T-helper 1 cell treated with Interleukin-12 subunit alpha and Interleukin-12 subunit beta and Interleukin-4 antibody, amounts not matched to agents 30 μg/mL and 1 μg/mL, for 36 hours (primary cell): Measurements from ENCODE around the gene OPRL1.
"Not testable (repeated sequence)": the region's sequence is repeated elsewhere in the genome, so short reads cannot be mapped to it uniquely, and the experiment has no call there.

ENCODE experiments used
- H3K27ac Mint-ChIP-seq: one replicate; pipeline ENCODE4 v1.8.0; 2021; ENCODE audit warnings: mild to moderate bottlenecking, mixed read lengths
- H3K27me3 Mint-ChIP-seq: one replicate; pipeline ENCODE4 v1.8.0; 2021; ENCODE audit warnings: low read depth, mixed read lengths
- H3K36me3 Mint-ChIP-seq: one replicate; pipeline ENCODE4 v1.8.0; 2021; ENCODE audit warnings: low read depth, mixed read lengths
- H3K4me1 Mint-ChIP-seq: one replicate; pipeline ENCODE4 v1.8.0; 2021; ENCODE audit warnings: low read depth, mixed read lengths
- H3K4me3 Mint-ChIP-seq: one replicate; pipeline ENCODE4 v1.8.0; 2021; ENCODE audit warnings: mild to moderate bottlenecking, moderate library complexity, mixed read lengths
- H3K9me3 Mint-ChIP-seq: one replicate; pipeline ENCODE4 v1.8.0; 2021; ENCODE audit warnings: mixed read lengths

Gene OPRL1

GRCh38 chr20:64078934-64079272 is 979 bp upstream of the OPRL1 start:
- Mint-ChIP-seq H3K27me3 (peaks cover 6% of the 10 kb centered on the region), H3K4me3 (peak overlapping the region; percentile 93), H3K36me3 (peaks cover 15% of the 10 kb centered on the region), H3K9me3 (no peaks in the 10 kb centered on the region), H3K4me1 (peaks cover 20% of the 10 kb centered on the region), H3K27ac (peak overlapping the region; percentile 84)

GRCh38 chr20:64079273-64080012 is 439 bp upstream of the OPRL1 start, which contains the start of gene RGS19:
Gene RGS19 (minus strand): TSS chr20:64079518. CDS start chr20:64076886, 2,632 bp downstream.
- peaks cover 20% of the 10 kb centered on the region for H3K4me1 Mint-ChIP-seq
- peak within 1 kb of the TSS; percentile 93 for H3K4me3 Mint-ChIP-seq
- peak within 1 kb of the TSS; percentile 84 for H3K27ac Mint-ChIP-seq
- peaks cover 11% of the 10 kb centered on the region for H3K36me3 Mint-ChIP-seq
- peaks cover 10% of the 10 kb centered on the region for H3K27me3 Mint-ChIP-seq
- no peaks in the 10 kb centered on the region for H3K9me3 Mint-ChIP-seq

GRCh38 chr20:64080813-64081623 is 1.1 kb downstream of the OPRL1 start:
- Mint-ChIP-seq H3K27ac (peak overlapping the region; percentile 20), H3K4me1 (peaks cover 20% of the 10 kb centered on the region), H3K9me3 (no peaks in the 10 kb centered on the region), H3K27me3 (peaks cover 25% of the 10 kb centered on the region), H3K36me3 (peaks cover 5% of the 10 kb centered on the region), H3K4me3 (peak overlapping the region; percentile 74)

- peak overlapping the region; percentile 44 for H3K4me3 Mint-ChIP-seq
Measured at GRCh38 chr20:64081624-64081964, 1.7 kb downstream of the OPRL1 start.

GRCh38 chr20:64082126-64082731 is 2.3 kb downstream of the OPRL1 start:
- peak overlapping the region; percentile 60 for H3K4me3 Mint-ChIP-seq
- peak overlapping the region; percentile 68 for H3K27ac Mint-ChIP-seq

More at GRCh38 chr20:64081624-64081964, 1.7 kb downstream of the OPRL1 start:
- Mint-ChIP-seq H3K9me3 (no peaks in the 10 kb centered on the region), H3K27ac (peak overlapping the region; percentile 38), H3K27me3 (peaks cover 31% of the 10 kb centered on the region), H3K36me3 (peaks cover 5% of the 10 kb centered on the region), H3K4me1 (peaks cover 20% of the 10 kb centered on the region)

GRCh38 chr20:64082820-64083377 is 3.0 kb downstream of the OPRL1 start:
- Mint-ChIP-seq H3K9me3 (no peaks in the 10 kb centered on the region), H3K4me1 (peaks cover 14% of the 10 kb centered on the region), H3K36me3 (peaks cover 2% of the 10 kb centered on the region), H3K27me3 (peaks cover 34% of the 10 kb centered on the region), H3K4me3 (peak overlapping the region; percentile 71), H3K27ac (no peak overlapping the region)

More at GRCh38 chr20:64082126-64082731, 2.3 kb downstream of the OPRL1 start:
- Mint-ChIP-seq H3K27me3 (peaks cover 34% of the 10 kb centered on the region), H3K36me3 (peaks cover 5% of the 10 kb centered on the region), H3K4me1 (peaks cover 17% of the 10 kb centered on the region), H3K9me3 (no peaks in the 10 kb centered on the region)

GRCh38 chr20:64083378-64083803 is 3.5 kb downstream of the OPRL1 start:
- Mint-ChIP-seq H3K4me1 (peaks cover 13% of the 10 kb centered on the region), H3K4me3 (peak overlapping the region; percentile 71), H3K9me3 (no peaks in the 10 kb centered on the region), H3K27me3 (peaks cover 37% of the 10 kb centered on the region), H3K27ac (no peak overlapping the region), H3K36me3 (peaks cover 2% of the 10 kb centered on the region)

GRCh38 chr20:64083804-64084684 is 4.2 kb downstream of the OPRL1 start, which contains the start of gene LKAAEAR1:
Gene LKAAEAR1 (minus strand): TSS chr20:64084398. CDS start chr20:64084219, 179 bp downstream.
- peak within 1 kb of the TSS; percentile 19 for H3K27ac Mint-ChIP-seq
- no peaks in the 10 kb centered on the region for H3K9me3 Mint-ChIP-seq
- H3K36me3 Mint-ChIP-seq, result peaks cover 1% of the 10 kb centered on the region
- peaks cover 13% of the 10 kb centered on the region for H3K4me1 Mint-ChIP-seq
- peak within 1 kb of the TSS; percentile 78 for H3K4me3 Mint-ChIP-seq
- peaks cover 44% of the 10 kb centered on the region for H3K27me3 Mint-ChIP-seq

- H3K9me3 Mint-ChIP-seq, result no peaks in the 10 kb centered on the region
- no peaks in the 10 kb centered on the region for H3K36me3 Mint-ChIP-seq
- peaks cover 12% of the 10 kb centered on the region for H3K4me1 Mint-ChIP-seq
- peak overlapping the region; percentile 19 for H3K27ac Mint-ChIP-seq
- H3K27me3 Mint-ChIP-seq, result peaks cover 44% of the 10 kb centered on the region
- peak overlapping the region; percentile 78 for H3K4me3 Mint-ChIP-seq
Measured at GRCh38 chr20:64084685-64085152, 4.8 kb downstream of the OPRL1 start.

- H3K27me3 Mint-ChIP-seq, result peaks cover 41% of the 10 kb centered on the region
- H3K27ac Mint-ChIP-seq, result no peak overlapping the region
- H3K9me3 Mint-ChIP-seq, result no peaks in the 10 kb centered on the region
- H3K4me1 Mint-ChIP-seq, result peaks cover 6% of the 10 kb centered on the region
- H3K4me3 Mint-ChIP-seq, result no peak overlapping the region
- no peaks in the 10 kb centered on the region for H3K36me3 Mint-ChIP-seq
Measured at GRCh38 chr20:64086801-64087200, 6.9 kb downstream of the OPRL1 start.

- peaks cover 37% of the 10 kb centered on the region for H3K27me3 Mint-ChIP-seq
- H3K4me1 Mint-ChIP-seq, H3K36me3 Mint-ChIP-seq, H3K27ac Mint-ChIP-seq, H3K4me3 Mint-ChIP-seq, H3K9me3 Mint-ChIP-seq: not testable (repeated sequence)
Measured at GRCh38 chr20:64087226-64087825, 7.4 kb downstream of the OPRL1 start.

GRCh38 chr20:64088586-64088985 is 8.7 kb downstream of the OPRL1 start:
- not testable (repeated sequence) for H3K27ac Mint-ChIP-seq, H3K9me3 Mint-ChIP-seq, H3K4me3 Mint-ChIP-seq, H3K36me3 Mint-ChIP-seq, H3K4me1 Mint-ChIP-seq
- peaks cover 37% of the 10 kb centered on the region for H3K27me3 Mint-ChIP-seq

GRCh38 chr20:64090165-64090564 is 10.3 kb downstream of the OPRL1 start:
- Mint-ChIP-seq H3K27ac (no peak overlapping the region), H3K27me3 (peaks cover 27% of the 10 kb centered on the region), H3K4me1 (peaks cover 1% of the 10 kb centered on the region), H3K4me3 (no peak overlapping the region), H3K9me3 (no peaks in the 10 kb centered on the region), H3K36me3 (no peaks in the 10 kb centered on the region)
